NB4 (cell line): Measurements from ENCODE around the gene C1orf105.

Source experiments
- CTCF ChIP-seq: IDR thresholded peaks from one replicate; pipeline ENCODE4 v1.5.1; 2012; ENCODE audit warnings: low read depth, low read length
- MYC ChIP-seq: IDR thresholded peaks from 2 replicates; pipeline ENCODE4 v1.6.1; 2011; ENCODE audit warnings: low read depth, low read length
- POLR2A ChIP-seq: IDR thresholded peaks from 2 replicates; pipeline ENCODE4 v1.6.1; 2011; ENCODE audit warnings: mild to moderate bottlenecking; ENCODE audit not compliant: insufficient read length; ENCODE audit errors: extremely low read depth

- TF ChIP-seq POLR2A (no peak), CTCF (no peak), MYC (no peak)
Observed at GRCh38 chr1:172399756-172400721, 20.4 kb upstream of the C1orf105 start.
